ENCODE measurements around the gene ANTXR1.
"Not testable (repeated sequence)": the region's sequence is repeated elsewhere in the genome, so short reads cannot be mapped to it uniquely, and the experiment has no call there.

ANTXR1 gene

GRCh38 chr2:69244882-69245281 lies 231.9 kb downstream of the ANTXR1 start:
- no peak for DNase-seq

DNA sequence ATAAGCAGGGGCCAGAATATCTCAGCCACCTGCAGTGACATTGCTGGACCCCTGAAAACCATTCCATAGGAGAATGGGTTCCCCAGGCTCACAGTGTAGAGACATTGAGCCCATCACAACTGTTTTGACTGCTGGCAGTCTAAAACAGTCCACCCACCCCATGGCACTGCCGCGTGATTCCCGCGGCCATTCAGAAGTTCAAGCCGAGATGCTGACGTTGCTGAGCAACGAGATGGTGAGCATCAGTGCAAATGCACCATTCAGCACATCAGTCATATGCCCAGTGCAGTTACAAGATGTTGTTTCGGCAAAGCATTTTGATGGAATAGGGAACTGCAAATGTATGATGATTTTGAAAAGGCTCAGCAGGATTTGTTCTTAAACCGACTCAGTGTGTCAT lies 234.6 kb downstream of the ANTXR1 start:
- DNase-seq: no peak

DNA sequence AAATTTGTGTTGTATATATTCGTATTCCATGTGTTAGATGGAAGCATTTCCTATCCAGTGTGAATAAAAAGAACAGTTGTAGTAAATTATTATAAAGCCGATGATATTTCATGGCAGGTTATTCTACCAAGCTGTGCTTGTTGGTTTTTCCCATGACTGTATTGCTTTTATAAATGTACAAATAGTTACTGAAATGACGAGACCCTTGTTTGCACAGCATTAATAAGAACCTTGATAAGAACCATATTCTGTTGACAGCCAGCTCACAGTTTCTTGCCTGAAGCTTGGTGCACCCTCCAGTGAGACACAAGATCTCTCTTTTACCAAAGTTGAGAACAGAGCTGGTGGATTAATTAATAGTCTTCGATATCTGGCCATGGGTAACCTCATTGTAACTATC lies 235.3 kb downstream of the ANTXR1 start:
- no peak for DNase-seq

GRCh38 chr2:69250981-69251380 lies 238.0 kb downstream of the ANTXR1 start:
- no peak for DNase-seq

DNA sequence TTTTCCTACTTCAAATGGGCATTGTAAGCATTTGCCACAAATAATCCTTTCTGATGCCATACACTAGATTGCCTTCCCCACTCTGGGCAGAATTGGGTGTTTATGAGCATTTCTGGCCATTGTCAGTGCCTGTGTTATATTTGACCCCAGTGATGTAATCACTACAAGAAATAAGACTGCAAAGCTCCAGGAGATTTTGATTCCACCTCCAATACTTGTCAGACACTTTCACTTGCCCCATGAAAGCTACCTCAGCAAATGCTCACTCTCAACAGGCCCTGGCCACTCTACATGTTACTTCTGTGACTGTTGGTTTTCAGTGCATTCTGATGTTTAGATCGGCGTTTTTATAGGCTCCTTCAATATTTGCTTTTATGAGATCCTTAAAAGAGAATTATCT lies 239.0 kb downstream of the ANTXR1 start:
- no peak for DNase-seq

DNA sequence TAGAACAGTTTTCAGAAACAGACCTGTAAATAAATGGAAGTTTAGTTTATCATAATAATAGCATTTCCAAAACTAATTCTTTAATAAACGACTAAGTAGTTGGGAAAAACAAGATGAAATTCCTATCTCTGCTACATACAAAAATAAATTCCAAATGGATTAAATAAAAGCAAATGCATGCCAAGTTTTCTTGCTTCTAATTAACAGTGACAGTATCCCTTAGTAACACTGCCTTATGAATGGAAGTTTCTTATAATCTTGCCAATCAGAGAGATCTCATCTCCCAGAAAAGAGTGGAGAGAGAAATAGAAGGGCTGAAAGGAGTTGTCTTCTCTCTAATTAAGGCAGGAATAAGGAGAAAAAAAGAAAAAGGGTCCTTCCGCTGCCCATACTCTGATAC lies 240.1 kb downstream of the ANTXR1 start:
- no peak for DNase-seq

DNA sequence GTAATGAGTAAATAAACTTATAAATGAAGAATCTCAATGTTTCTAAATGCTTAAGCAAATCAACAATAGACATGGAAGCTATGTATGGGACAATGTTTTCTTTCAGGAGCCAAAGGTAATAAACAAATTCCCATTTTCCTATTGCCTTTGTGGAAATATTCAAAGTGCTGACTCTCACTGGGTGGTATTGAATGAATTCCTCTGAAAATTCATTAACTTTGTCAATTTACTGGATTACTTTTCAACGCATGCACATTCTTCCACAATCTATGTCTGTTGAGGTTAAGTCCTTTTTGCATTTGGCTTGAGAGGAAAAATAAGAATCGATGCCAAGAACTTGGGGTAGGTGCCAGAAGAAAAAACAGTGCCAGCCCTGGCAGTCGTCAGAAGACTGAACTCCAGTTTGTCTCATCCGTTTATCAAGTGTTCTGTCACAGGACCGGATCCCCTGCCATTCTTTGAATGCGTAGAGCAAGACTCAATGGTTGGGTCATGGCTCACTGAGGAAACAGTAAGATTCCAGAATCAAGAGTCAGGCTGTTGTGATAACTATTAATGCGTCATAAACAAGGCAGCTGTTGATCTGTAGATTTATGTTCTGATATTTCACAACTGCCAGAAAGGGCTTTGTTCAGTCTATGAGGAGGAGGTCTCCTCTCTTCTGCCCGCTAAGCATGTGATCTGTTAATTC lies 240.8 kb downstream of the ANTXR1 start:
- DNase-seq: no peak

- no peak for DNase-seq
Measured at GRCh38 chr2:69255760-69256159, 242.8 kb downstream of the ANTXR1 start.

- DNase-seq: not testable (repeated sequence)
Measured at GRCh38 chr2:69259994-69260591, 247.1 kb downstream of the ANTXR1 start.

DNA sequence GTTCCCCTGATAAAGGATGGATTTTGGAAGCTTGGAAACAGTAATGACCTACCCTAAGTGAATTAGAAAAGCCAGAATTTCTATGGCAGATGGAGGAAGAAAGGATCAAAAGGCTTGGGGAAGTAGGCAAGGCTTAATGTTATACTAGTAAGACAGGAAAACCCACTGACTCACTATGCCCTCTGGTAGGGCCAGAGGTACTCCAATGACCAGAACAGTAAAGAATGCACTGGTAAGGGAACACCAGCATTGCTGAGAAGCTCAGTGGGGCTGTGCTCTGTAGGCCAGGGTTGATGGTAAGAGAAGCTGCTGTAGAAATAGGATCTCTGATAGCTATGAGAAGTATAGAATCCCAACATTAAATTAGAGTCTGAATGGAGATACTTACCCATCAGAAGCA lies 247.7 kb downstream of the ANTXR1 start:
- DNase-seq: no peak

DNA sequence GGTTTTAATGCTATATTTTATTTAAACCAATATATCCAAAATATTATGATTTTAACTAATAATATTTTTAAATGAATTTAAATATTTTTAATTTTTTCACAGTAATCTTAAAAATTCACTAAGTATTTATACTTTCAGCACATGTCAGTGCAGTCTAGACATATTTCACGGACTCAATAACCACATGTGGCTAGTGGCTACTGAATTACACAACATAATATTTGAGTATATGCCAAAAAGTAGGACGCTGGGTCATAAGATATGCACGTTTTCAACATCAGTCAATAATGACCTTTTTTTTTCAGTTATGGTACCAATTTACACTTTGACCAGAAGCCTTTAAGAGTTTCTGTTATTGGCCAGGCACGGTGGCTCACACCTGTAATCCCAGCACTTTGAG lies 256.4 kb downstream of the ANTXR1 start:
- DNase-seq: no peak

DNA sequence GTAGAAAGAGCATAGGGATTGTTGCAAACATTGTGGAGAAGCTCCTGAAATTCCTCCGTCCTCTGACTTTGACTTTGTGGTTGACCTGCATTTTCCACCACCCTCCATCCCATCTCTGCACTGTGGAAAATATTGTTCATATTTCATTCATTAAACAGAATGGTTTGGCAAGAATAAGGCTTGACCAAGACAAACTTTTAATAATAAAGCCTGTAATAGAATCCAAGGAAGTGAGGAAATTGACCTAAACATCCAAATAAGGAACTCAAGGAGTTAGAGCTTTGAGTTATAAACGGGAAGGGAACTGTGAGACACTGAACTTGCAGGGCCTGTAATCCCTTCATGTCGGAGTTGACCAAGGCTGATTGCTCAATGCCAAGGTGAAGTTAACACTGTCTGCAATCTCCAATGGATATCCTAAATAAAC lies 258.9 kb downstream of the ANTXR1 start:
- no peak for DNase-seq

DNA sequence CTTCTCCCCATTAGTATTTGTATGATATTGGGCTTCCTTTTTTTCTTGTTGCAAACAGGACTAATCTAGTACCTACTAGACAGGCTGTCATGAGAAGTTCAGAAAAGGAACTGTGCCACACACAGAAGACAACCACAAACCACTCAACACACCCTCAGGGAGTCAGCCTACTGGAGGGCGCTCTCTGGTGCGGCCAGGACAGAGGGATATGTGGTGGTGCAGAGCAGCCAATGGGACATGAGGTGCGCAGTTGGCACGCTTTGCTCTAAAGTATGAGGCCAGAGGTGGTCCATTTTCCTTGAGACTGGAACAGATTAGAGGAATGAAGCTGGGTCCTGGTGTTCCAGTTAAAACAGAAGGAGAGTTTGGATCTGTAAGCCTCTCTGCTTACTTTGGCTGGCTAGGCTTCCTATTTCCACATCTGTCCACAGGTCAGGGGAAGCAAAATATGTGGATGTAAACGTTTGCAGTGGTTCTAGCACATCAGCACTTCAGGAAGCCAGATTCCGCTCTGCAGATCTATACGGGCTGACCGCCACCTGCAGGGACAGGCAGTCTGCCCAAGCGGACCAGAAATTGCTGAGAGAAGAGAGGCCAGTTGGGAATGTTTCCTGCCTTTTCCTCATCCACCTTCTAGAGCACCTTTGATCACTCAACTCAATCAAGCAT lies 260.0 kb downstream of the ANTXR1 start:
- DNase-seq: no peak

GRCh38 chr2:69275490-69275889 lies 262.5 kb downstream of the ANTXR1 start:
- no peak for DNase-seq

GRCh38 chr2:69278366-69278765 lies 265.4 kb downstream of the ANTXR1 start:
- DNase-seq: no peak

- DNase-seq: no peak
Measured at GRCh38 chr2:69279211-69279610, 266.2 kb downstream of the ANTXR1 start.

DNA sequence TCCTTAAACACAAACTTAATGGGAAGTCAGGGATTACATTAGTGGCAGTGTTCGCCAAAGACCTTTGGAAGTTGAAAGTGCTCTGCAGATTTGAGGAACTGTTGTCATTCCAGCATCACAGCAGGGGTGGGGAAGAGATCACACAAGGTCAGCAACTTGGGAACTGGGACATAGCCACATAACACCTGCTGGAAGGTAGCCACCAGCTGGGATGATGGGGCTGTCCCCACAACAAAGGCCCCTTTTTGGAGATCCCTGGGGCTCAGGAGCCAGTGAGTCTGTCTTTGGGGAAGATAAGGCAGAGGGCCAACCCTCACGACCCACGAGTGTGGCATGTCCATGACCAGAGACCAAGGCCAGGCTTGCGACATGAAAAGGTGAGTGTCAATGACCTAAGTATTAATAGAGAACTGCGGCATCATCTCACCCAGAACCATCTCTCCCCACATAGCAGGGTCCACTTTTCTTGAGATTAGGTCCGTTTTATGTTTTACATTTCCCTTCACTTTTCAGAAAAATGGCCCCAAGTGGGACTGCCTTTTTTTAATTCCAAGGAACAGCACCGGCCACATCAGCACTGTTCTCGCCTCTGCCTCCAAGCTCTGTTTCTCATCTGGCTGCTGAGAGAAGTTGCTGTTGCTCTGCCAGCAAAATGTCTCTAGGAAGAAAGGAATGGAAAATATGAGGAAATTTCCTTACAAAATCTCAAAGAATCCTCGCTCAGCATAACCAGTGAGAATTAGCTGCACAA lies 267.1 kb downstream of the ANTXR1 start:
- DNase-seq: no peak

DNA sequence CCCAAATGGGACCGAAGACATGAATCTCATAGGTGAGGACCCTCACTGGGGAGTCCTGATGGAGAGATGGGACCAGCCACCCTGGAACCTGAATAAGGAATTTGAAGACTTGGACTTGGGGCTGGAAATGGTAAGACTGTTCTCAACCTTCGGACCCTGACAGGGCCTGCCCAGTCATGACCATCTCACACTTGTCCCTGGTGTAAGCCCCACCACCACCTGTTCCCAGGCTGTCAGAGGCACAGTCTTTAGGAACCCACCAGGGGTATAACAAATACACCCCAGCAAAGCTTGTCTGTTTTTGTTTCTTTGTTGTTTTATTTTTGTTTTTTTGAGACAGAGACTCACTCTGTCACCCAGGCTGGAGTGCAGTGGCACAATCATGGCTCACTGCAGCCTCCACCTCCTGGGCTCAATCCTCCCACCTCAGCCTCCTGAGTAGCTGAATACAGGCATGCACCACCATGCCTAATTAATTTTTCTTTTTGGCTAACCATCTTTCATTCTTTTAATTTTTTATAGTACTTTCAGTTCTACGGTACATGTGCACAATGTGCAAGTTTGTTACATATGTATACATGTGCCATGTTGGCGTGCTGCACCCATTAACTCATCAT lies 267.9 kb downstream of the ANTXR1 start:
- DNase-seq: no peak

DNA sequence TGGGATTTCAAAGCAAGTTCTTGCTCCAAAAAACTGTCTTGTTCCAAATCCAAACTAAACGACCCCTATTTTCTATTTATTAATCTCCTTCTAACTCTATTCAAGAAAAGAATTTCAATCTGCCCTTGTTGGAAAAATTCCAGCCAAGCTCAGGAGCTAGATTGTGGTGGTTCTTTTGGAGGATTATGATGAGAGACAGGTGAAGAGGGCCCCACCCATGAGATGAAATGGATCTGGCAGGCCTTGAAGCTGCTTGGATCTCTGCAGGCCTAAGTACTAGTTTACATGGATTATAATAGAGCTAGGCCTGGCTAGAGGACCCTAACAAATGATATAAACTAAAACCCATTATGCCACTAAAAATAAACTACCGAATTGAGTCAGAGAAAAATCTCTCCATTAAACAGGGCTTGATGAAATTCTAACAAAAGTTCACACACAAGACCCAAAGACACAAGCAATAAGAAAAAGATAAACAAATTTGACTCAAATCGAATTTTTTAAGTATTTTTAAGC lies 272.5 kb downstream of the ANTXR1 start:
- DNase-seq: no peak

DNA sequence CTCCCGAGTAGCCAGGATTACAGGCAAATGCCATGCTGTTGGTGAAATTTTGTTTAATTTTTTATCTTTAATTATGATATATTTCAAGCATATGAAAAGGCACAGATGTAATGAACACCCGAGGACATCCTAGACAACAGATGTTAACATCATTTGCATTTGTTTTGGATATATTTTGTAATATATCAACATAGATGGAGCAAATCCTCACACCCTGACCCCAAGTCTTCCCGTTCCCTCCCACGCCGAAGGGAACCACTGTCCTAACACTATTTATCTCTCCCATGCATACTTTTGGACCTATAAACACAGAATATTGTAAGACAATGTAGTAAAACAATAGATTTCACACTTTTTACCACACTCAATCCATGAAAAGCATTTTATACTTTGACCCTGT lies 274.6 kb downstream of the ANTXR1 start:
- DNase-seq: no peak

DNA sequence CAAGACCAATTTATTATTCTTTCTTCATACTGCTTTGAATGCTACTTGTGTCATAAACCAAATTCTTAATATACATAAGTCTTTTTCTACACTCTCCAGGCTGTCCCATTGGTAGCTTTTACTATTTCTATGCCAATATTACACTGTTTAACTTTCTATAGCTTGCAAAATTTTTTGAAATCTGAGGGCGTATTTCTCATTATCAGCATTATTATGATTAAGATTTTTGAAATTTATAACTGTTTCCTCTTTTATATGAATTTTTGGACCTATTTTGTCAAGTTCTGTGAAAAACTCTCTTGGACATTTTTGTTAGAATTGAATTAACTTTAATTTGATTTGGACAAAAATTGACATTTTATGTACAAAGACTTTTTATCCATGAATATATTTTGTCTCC lies 275.4 kb downstream of the ANTXR1 start:
- no peak for DNase-seq

GRCh38 chr2:69291004-69291650 lies 278.1 kb downstream of the ANTXR1 start:
- DNase-seq: no peak

All from RPMI8226 (cell line).